SK-N-SH (cell line): ENCODE measurements around the gene ZGPAT. TPM values are rescaled to one million over a fixed set of nuclear protein-coding genes. Genes with fewer than 3 reads are reported as not detected.

Source experiments
- CTCF ChIA-PET: fragments of 300-600, 350-600 bp; formaldehyde crosslinking; extraction: SDS; loops from one replicate; lab custom pipeline; 2021; lab: Yijun Ruan, JAX
- POLR2A ChIA-PET: fragments of 350-600 bp; sonication (Branson Sonifier 250); formaldehyde crosslinking; extraction: SDS; loops from one replicate; lab custom pipeline; 2020; ENCODE audit warnings: antibody characterized with exemption, inconsistent platforms; lab: Yijun Ruan, JAX
- DNase-seq: peaks from one replicate; pipeline ENCODE4 v3.0.0; 2012
- H2AFZ ChIP-seq: fragments of 200-600 bp; sonication (generic); 2 replicates; pipeline ENCODE4 v1.8.1; 2016; ENCODE audit warnings: antibody characterized with exemption, mild to moderate bottlenecking, low read depth
- H3F3A ChIP-seq: fragments of 200-600 bp; sonication (generic); replicated peaks from 2 replicates; pipeline ENCODE3; 2016; ENCODE audit warnings: antibody characterized with exemption, mild to moderate bottlenecking; ENCODE audit not compliant: insufficient read depth
- H3K27ac ChIP-seq, 2 experiments: fragments of 200-500 bp in 1 of 2; fragments of 200-600 bp in 1 of 2; sonication (Bioruptor generic) in 1 of 2; sonication (generic), shearing (Covaris generic) in 1 of 2; 2 replicates each; pipeline versions ENCODE4 v1.5.1 to v1.6.1; 2014 to 2016; ENCODE audit warnings: low read depth in 2 of 2, inconsistent platforms in 1 of 2, low read length in 1 of 2, mild to moderate bottlenecking in 1 of 2, mixed read lengths in 1 of 2
- H3K27me3 ChIP-seq: fragments of 200-600 bp; sonication (generic), shearing (Covaris generic); 2 replicates; pipeline ENCODE4 v1.6.1; 2016; ENCODE audit warnings: mixed run types; ENCODE audit not compliant: insufficient read depth
- H3K36me3 ChIP-seq, 2 experiments: fragments of 200-500 bp in 1 of 2; fragments of 200-600 bp in 1 of 2; sonication (Bioruptor generic) in 1 of 2; sonication (generic) in 1 of 2; replicated peaks in 1 of 2; 2 replicates each; pipeline versions ENCODE3 to v1.5.1; 2014 to 2016; ENCODE audit warnings: low read length in 1 of 2, mild to moderate bottlenecking in 1 of 2; ENCODE audit not compliant: insufficient read depth in 2 of 2, control insufficient read depth in 1 of 2
- H3K4me1 ChIP-seq, 2 experiments: fragments of 200-500 bp in 1 of 2; fragments of 200-600 bp in 1 of 2; sonication (Bioruptor generic) in 1 of 2; sonication (generic), shearing (Covaris generic) in 1 of 2; 2 replicates each; pipeline versions ENCODE4 v1.5.1 to v1.6.1; 2014 to 2016; ENCODE audit warnings: low read depth in 1 of 2, low read length in 1 of 2, mixed run types in 1 of 2; ENCODE audit not compliant: insufficient read depth in 2 of 2, control insufficient read depth in 1 of 2
- H3K4me2 ChIP-seq: fragments of 200-600 bp; sonication (generic), shearing (Covaris generic); 2 replicates; pipeline ENCODE4 v1.6.1; 2017; ENCODE audit warnings: mixed run types
- H3K4me3 ChIP-seq, 2 experiments: fragments of 200-500 bp in 1 of 2; fragments of 200-600 bp in 1 of 2; sonication (Bioruptor generic) in 1 of 2; sonication (generic), shearing (Covaris generic) in 1 of 2; 2 replicates each; pipeline versions ENCODE4 v1.5.1 to v1.8.1; 2014 to 2016; ENCODE audit warnings: low read depth in 2 of 2, inconsistent platforms in 1 of 2, low read length in 1 of 2, mild to moderate bottlenecking in 1 of 2, mixed read lengths in 1 of 2, moderate library complexity in 1 of 2
- H3K79me2 ChIP-seq: fragments of 200-600 bp; sonication (generic); 2 replicates; pipeline ENCODE4 v1.8.1; 2017; ENCODE audit warnings: mild to moderate bottlenecking; ENCODE audit not compliant: insufficient read depth
- H3K9ac ChIP-seq: fragments of 200-600 bp; sonication (generic); 2 replicates; pipeline ENCODE4 v1.6.1; 2017; ENCODE audit warnings: mixed run types
- H3K9me2 ChIP-seq: fragments of 200-600 bp; sonication (generic); 2 replicates; pipeline ENCODE4 v1.6.1; 2017; ENCODE audit warnings: mixed run types
- H3K9me3 ChIP-seq: fragments of 200-600 bp; sonication (generic); 2 replicates; pipeline ENCODE4 v1.6.1; 2017; ENCODE audit warnings: mixed run types, mild to moderate bottlenecking, moderate library complexity
- H4K20me1 ChIP-seq: fragments of 200-600 bp; sonication (generic); 2 replicates; pipeline ENCODE4 v1.6.1; 2017; ENCODE audit warnings: mild to moderate bottlenecking, mixed run types; ENCODE audit not compliant: insufficient read depth
- CHD2 ChIP-seq: fragments of 150-350 bp; IDR thresholded peaks from 2 replicates; pipeline ENCODE4 v1.6.1; 2018; ENCODE audit warnings: low read length; ENCODE audit not compliant: partially characterized antibody
- ELF1 ChIP-seq: IDR thresholded peaks from 2 replicates; pipeline ENCODE4 v1.4.0; 2012
- EZH2phosphoT487 ChIP-seq: fragments of 200-600 bp; sonication (generic); IDR thresholded peaks from 2 replicates; pipeline ENCODE4 v1.6.1; 2017; ENCODE audit warnings: low read depth, mixed run types, mild to moderate bottlenecking, antibody characterized with exemption, moderate library complexity, borderline replicate concordance
- FOXJ3 ChIP-seq: sonication (generic); formaldehyde crosslinking; IDR thresholded peaks from 2 replicates; pipeline ENCODE4 v1.5.1; 2020; ENCODE audit warnings: mild to moderate bottlenecking, missing genetic modification reagents
- FOXM1 ChIP-seq: IDR thresholded peaks from 2 replicates; pipeline ENCODE4 v1.4.0; 2012; ENCODE audit warnings: low read depth, mild to moderate bottlenecking
- GABPA ChIP-seq: IDR thresholded peaks from 2 replicates; pipeline ENCODE4 v1.4.0; 2012; ENCODE audit warnings: low read depth, mild to moderate bottlenecking
- GATA2 ChIP-seq: sonication (generic); formaldehyde crosslinking; IDR thresholded peaks from 2 replicates; pipeline ENCODE4 v1.5.0; 2020; ENCODE audit warnings: mild to moderate bottlenecking, missing genetic modification reagents
- JUND ChIP-seq: IDR thresholded peaks from 2 replicates; pipeline ENCODE4 v1.4.0; 2012
- MEF2A ChIP-seq: IDR thresholded peaks from 2 replicates; pipeline ENCODE4 v1.4.0; 2012; ENCODE audit warnings: low read depth, borderline replicate concordance
- MXI1 ChIP-seq: IDR thresholded peaks from 2 replicates; pipeline ENCODE4 v1.6.1; 2012; ENCODE audit warnings: mild to moderate bottlenecking, low read depth, low read length, improper control_type of control experiment
- RXRA ChIP-seq: IDR thresholded peaks from 2 replicates; pipeline ENCODE4 v1.4.0; 2012; ENCODE audit warnings: low read depth, mild to moderate bottlenecking, borderline replicate concordance
- TCF12 ChIP-seq: IDR thresholded peaks from 2 replicates; pipeline ENCODE4 v1.4.0; 2012
- USF1 ChIP-seq: IDR thresholded peaks from 2 replicates; pipeline ENCODE4 v1.4.0; 2012; ENCODE audit warnings: low read depth, borderline replicate concordance
- USF2 ChIP-seq: fragments of 150-350 bp; IDR thresholded peaks from 2 replicates; pipeline ENCODE4 v1.6.1; 2017; ENCODE audit warnings: antibody characterized with exemption, low read length, low read depth, borderline replicate concordance
- WGBS: methylation state at CpG from one replicate; pipeline ENCODE4 v1.1.6; 2017; ENCODE audit warnings: low lambda C conversion rate; 5-methylcytosine and 5-hydroxymethylcytosine counted together
- polyA plus RNA-seq, 3 experiments: library from polyadenylated mRNA; depleted of rRNA; stranded (reverse); fragments of >200 nt; gene quantifications; 2 replicates each; pipeline ENCODE4 v1.2.3, GENCODE V29; 2012
- TF ChIP-seq, protein P1 (sequence below): fragments of 200-600 bp; sonication (generic); IDR thresholded peaks from 2 replicates; pipeline ENCODE4 v1.6.1; 2017; ENCODE audit warnings: antibody characterized with exemption, mild to moderate bottlenecking, moderate library complexity
- TF ChIP-seq, protein P2 (sequence below): IDR thresholded peaks from 2 replicates; pipeline ENCODE4 v1.4.0; 2012; ENCODE audit warnings: low read depth
- TF ChIP-seq, protein P3 (sequence below): IDR thresholded peaks from 2 replicates; pipeline ENCODE4; 2012

ZGPAT gene
- polyA plus RNA-seq, 1 of the 3 experiments (the other 2 are of a cell fraction) = 33.7 TPM

- Histone ChIP-seq H3K9ac (no peak overlapping the region), H3K36me3 (no peaks in the 10 kb centered on the region), H3K9me2 (no peaks in the 10 kb centered on the region), H3K27me3 (no peaks in the 10 kb centered on the region), H3K4me2 (no peak overlapping the region), H3K79me2 (no peaks in the 10 kb centered on the region), H3K9me3 (no peaks in the 10 kb centered on the region), H2AFZ (no peak overlapping the region), H3K27ac (no peak overlapping the region), H3F3A (no peaks in the 10 kb centered on the region), H4K20me1 (no peaks in the 10 kb centered on the region), H3K4me1 (no peaks in the 10 kb centered on the region), H3K4me3 (no peak overlapping the region)
- TF ChIP-seq MEF2A (no peak), JUND (no peak), MXI1 (no peak)
- TF ChIP-seq, protein P1, sequence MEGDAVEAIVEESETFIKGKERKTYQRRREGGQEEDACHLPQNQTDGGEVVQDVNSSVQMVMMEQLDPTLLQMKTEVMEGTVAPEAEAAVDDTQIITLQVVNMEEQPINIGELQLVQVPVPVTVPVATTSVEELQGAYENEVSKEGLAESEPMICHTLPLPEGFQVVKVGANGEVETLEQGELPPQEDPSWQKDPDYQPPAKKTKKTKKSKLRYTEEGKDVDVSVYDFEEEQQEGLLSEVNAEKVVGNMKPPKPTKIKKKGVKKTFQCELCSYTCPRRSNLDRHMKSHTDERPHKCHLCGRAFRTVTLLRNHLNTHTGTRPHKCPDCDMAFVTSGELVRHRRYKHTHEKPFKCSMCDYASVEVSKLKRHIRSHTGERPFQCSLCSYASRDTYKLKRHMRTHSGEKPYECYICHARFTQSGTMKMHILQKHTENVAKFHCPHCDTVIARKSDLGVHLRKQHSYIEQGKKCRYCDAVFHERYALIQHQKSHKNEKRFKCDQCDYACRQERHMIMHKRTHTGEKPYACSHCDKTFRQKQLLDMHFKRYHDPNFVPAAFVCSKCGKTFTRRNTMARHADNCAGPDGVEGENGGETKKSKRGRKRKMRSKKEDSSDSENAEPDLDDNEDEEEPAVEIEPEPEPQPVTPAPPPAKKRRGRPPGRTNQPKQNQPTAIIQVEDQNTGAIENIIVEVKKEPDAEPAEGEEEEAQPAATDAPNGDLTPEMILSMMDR = no peak
- CTCF ChIA-PET = no interaction called here
- WGBS = 75% methylated on average over 6 of the region's 7 CpGs
- DNase-seq = no peak
- POLR2A ChIA-PET = no interaction called here
Observed at GRCh38 chr20:63767886-63768285, 60.0 kb downstream of the ZGPAT start.

- TF ChIP-seq CHD2 (no peak), FOXM1 (no peak), ELF1 (no peak), GABPA (no peak), FOXJ3 (CRISPR knock-in tag) (no peak), JUND (no peak), TCF12 (no peak), USF2 (no peak), USF1 (no peak), RXRA (no peak), GATA2 (no peak), EZH2phosphoT487 (no peak)
- TF ChIP-seq, protein P2, sequence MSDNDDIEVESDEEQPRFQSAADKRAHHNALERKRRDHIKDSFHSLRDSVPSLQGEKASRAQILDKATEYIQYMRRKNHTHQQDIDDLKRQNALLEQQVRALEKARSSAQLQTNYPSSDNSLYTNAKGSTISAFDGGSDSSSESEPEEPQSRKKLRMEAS = no peak
- TF ChIP-seq, protein P3, sequence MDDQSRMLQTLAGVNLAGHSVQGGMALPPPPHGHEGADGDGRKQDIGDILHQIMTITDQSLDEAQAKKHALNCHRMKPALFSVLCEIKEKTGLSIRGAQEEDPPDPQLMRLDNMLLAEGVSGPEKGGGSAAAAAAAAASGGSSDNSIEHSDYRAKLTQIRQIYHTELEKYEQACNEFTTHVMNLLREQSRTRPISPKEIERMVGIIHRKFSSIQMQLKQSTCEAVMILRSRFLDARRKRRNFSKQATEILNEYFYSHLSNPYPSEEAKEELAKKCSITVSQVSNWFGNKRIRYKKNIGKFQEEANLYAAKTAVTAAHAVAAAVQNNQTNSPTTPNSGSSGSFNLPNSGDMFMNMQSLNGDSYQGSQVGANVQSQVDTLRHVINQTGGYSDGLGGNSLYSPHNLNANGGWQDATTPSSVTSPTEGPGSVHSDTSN = no peak
- TF ChIP-seq, protein P1 = no peak
- whole genome bisulfite sequencing = 82% methylated on average over 17 of the region's 26 CpGs
- no peaks in the 10 kb centered on the region for H3K36me3 ChIP-seq
Observed at GRCh38 chr20:63768591-63769515, 61.0 kb downstream of the ZGPAT start.

More at GRCh38 chr20:63768591-63769515, 61.0 kb downstream of the ZGPAT start:
- H3K9me2 ChIP-seq = no peaks in the 10 kb centered on the region
- no peak overlapping the region for H2AFZ ChIP-seq
- H3K4me1 ChIP-seq = no peaks in the 10 kb centered on the region
- H4K20me1 ChIP-seq = no peaks in the 10 kb centered on the region
- H3K27me3 ChIP-seq = no peaks in the 10 kb centered on the region
- no peaks in the 10 kb centered on the region for H3F3A ChIP-seq
- H3K4me2 ChIP-seq = no peak overlapping the region
- no peak overlapping the region for H3K27ac ChIP-seq
- no peak for DNase-seq
- POLR2A ChIA-PET = no interaction called here
- no peak overlapping the region for H3K9ac ChIP-seq
- no peak overlapping the region for H3K4me3 ChIP-seq
- no peaks in the 10 kb centered on the region for H3K79me2 ChIP-seq
- H3K9me3 ChIP-seq = no peaks in the 10 kb centered on the region
- CTCF ChIA-PET = interaction anchor here (0.9 kb wide), 2 partner anchors 17 to 204 kb away, joined by 3 read pairs; no protein-coding TSS in a partner anchor
